HG03439 (cell line): ENCODE measurements around the gene MNDA.
"Not testable (repeated sequence)": the region's sequence is repeated elsewhere in the genome, so short reads cannot be mapped to it uniquely, and the experiment has no call there.

ENCODE experiments used
- ATAC-seq: cut with Tn5 transposase; IDR thresholded peaks from one replicate; pipeline ENCODE4 v1.9.1; 2021; ENCODE audit warnings: mild to moderate bottlenecking, moderate library complexity; ENCODE audit not compliant: unreplicated experiment

The MNDA gene

GRCh38 chr1:158836038-158836437 is 4.9 kb downstream of the MNDA start:
- no peak for ATAC-seq

- ATAC-seq = no peak
Observed at GRCh38 chr1:158838660-158839059, 7.5 kb downstream of the MNDA start.

GRCh38 chr1:158839566-158839965 is 8.4 kb downstream of the MNDA start:
- ATAC-seq = no peak

GRCh38 chr1:158840236-158840635 is 9.1 kb downstream of the MNDA start:
- no peak for ATAC-seq

GRCh38 chr1:158864595-158864994 is 33.4 kb downstream of the MNDA start:
- no peak for ATAC-seq

- not testable (repeated sequence) for ATAC-seq
Observed at GRCh38 chr1:158870438-158870837, 39.3 kb downstream of the MNDA start.

GRCh38 chr1:158873141-158873540 is 42.0 kb downstream of the MNDA start:
- no peak for ATAC-seq

- no peak for ATAC-seq
Observed at GRCh38 chr1:158893654-158894053, 62.5 kb downstream of the MNDA start.

GRCh38 chr1:158898722-158899121 is 67.6 kb downstream of the MNDA start:
- no peak for ATAC-seq
